ENCODE data around the gene CRIP2. TPM values are rescaled to one million over a fixed set of nuclear protein-coding genes. Genes with fewer than 3 reads are reported as not detected.

CRIP2 gene
- total and polyA plus RNA-seq, 4 donors: 4.3 to 40.0 (median 20.7) TPM

DNA sequence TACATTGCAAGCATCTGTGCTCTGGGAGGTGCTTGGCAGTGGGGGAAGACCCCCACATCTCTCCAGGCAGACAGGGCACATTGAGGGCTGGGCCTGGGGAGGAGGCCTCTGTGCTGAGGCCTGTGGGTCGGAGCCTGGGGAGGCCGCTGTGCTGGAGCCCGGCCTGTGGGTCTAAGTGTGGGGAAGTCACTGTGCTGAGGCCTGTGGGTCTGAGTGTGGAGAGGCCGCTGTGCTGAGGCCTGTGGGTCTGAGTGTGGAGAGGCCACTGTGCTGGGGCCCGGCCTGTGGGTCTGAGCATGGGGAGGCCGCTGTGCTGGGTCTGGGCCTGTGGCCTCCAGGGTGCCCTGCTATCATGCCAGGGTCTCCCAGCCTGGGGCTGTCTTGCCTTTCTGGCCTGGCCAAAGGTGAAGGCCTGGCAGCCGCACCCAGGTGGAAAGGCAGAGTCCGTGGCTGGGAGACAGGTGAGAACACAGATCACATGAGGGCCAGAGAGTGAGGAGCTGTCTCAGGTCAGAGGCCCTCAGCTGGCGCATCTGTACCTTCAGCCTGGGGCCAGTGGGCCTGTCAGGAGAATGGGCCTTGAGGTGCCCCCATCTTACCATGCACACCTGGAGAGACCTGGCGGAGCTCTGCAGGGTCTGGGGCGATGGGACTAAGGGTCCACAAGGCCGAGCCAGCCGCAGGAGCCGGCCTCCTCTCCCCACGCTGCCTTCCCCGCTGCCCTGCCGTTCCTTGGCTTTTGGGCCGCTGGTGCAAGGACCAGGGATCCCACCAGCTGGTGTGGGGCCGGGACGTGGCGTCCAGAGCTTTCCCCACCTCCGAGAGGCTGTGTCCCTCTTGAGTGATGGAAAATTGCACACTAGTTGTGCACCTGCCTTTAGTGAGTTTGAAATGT lies 18.6 kb upstream of the CRIP2 start:
- Histone ChIP-seq H3K9ac (ENCODE audit: low read depth in 1 of 2, low read length in 2 of 2) (no peak overlapping the region), H3K4me3 (ENCODE audit: low read depth in 1 of 3, low read length in 3 of 3) (no peak overlapping the region), H3K9me3 (ENCODE audit: control insufficient read depth in 4 of 4, low read length in 3 of 4) (no peaks in the 10 kb centered on the region), H3K27ac (ENCODE audit: low read depth in 1 of 2, low read length in 2 of 2) (no peak overlapping the region), H3K27me3 (ENCODE audit: control insufficient read depth in 4 of 4, insufficient read depth in 4 of 4, low read length in 3 of 4) (no peaks in the 10 kb centered on the region), H3K36me3 (ENCODE audit: control insufficient read depth in 4 of 4, insufficient read depth in 3 of 4, low read depth in 1 of 4, low read length in 3 of 4) (peaks cover 2 to 42% (median 15%) of the 10 kb centered on the region in 4 donors), H3K4me1 (ENCODE audit: control insufficient read depth in 4 of 4, insufficient read depth in 4 of 4, low read length in 3 of 4) (no peaks in the 10 kb centered on the region)
- no peak for DNase-seq (ENCODE audit: low spot score)
- 91% methylated on average over 22 of the region's 22 CpGs for WGBS
- TF ChIP-seq, protein P1, sequence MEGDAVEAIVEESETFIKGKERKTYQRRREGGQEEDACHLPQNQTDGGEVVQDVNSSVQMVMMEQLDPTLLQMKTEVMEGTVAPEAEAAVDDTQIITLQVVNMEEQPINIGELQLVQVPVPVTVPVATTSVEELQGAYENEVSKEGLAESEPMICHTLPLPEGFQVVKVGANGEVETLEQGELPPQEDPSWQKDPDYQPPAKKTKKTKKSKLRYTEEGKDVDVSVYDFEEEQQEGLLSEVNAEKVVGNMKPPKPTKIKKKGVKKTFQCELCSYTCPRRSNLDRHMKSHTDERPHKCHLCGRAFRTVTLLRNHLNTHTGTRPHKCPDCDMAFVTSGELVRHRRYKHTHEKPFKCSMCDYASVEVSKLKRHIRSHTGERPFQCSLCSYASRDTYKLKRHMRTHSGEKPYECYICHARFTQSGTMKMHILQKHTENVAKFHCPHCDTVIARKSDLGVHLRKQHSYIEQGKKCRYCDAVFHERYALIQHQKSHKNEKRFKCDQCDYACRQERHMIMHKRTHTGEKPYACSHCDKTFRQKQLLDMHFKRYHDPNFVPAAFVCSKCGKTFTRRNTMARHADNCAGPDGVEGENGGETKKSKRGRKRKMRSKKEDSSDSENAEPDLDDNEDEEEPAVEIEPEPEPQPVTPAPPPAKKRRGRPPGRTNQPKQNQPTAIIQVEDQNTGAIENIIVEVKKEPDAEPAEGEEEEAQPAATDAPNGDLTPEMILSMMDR (IDR thresholded peaks at IDR 0.05; ENCODE audit: low read depth, low read length, missing input control): no peak
- TF ChIP-seq SP1 (IDR thresholded peaks at IDR 0.05) (no peak), REST (IDR thresholded peaks at IDR 0.05) (no peak), GABPA (IDR thresholded peaks at IDR 0.05 in 1 of 2, conservative IDR thresholded peaks at IDR 0.05 in 1 of 2) (no peak), NR2F2 (IDR thresholded peaks at IDR 0.05) (no peak), FOXA1 (IDR thresholded peaks at IDR 0.05) (no peak), RAD21 (IDR thresholded peaks at IDR 0.05) (no peak), YY1 (IDR thresholded peaks at IDR 0.05) (no peak), RXRA (IDR thresholded peaks at IDR 0.05) (no peak), TAF1 (conservative IDR thresholded peaks at IDR 0.05) (no peak), JUND (IDR thresholded peaks at IDR 0.05) (no peak), ZBTB33 (IDR thresholded peaks at IDR 0.05) (no peak), HNF4G (IDR thresholded peaks at IDR 0.05) (no peak), HNF4A (conservative IDR thresholded peaks at IDR 0.05) (no peak)
- TF ChIP-seq, protein P2, sequence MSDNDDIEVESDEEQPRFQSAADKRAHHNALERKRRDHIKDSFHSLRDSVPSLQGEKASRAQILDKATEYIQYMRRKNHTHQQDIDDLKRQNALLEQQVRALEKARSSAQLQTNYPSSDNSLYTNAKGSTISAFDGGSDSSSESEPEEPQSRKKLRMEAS (IDR thresholded peaks at IDR 0.05): no peak

All from liver (tissue), 9 donors.